Endothelial cell of hepatic sinusoid (primary cell): ENCODE results near the gene ZSWIM7.
"Not testable (repeated sequence)": the region's sequence is repeated elsewhere in the genome, so short reads cannot be mapped to it uniquely, and the experiment has no call there.

Experiments used
- in situ Hi-C: cut with HindIII; loops from 2 replicates; pipeline ENCODE4 v1.10.0; 2017; ENCODE audit warnings: low sequenced_read_pairs

Gene ZSWIM7

DNA sequence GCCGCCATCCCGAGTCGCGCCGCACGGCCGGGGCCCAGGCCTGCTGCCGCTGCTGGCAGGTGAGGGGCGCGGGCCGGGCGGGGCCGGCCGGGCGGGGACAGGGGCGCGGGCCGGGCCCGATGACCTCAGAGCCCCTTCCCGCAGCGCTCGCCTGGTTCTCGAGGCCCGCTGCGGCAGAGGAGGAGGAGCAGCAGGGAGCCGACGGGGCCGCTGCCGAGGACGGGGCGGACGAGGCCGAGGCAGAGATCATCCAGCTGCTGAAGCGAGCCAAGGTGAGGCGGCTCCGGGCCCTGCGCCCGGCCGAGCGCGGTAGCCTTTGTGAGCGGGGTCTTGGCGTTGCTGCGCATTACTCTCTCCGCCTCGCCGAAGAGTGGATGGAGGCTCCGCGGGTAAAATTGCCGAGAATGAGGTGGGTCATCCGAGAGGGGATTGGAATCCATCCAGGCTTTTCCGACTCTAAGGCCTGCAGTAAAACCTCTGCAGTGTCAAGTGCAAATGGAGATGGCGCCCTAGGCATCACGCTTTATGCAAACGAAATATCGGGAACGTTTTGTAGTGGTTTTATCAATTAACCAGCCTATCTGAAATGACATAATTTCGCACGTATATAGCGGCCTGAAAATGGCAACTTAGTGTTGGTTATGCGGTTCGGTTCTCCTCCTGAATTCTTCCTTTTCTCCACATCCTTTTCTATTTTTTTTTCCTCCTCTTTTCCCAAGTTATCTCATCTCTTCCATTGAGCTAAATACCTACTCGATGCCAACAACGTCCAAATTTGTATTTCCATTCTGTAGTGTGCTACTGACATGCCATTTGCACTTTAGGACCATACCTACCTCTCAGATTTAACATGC lies 697 bp upstream of the ZSWIM7 start:
- in situ Hi-C loops = no loop called here

DNA sequence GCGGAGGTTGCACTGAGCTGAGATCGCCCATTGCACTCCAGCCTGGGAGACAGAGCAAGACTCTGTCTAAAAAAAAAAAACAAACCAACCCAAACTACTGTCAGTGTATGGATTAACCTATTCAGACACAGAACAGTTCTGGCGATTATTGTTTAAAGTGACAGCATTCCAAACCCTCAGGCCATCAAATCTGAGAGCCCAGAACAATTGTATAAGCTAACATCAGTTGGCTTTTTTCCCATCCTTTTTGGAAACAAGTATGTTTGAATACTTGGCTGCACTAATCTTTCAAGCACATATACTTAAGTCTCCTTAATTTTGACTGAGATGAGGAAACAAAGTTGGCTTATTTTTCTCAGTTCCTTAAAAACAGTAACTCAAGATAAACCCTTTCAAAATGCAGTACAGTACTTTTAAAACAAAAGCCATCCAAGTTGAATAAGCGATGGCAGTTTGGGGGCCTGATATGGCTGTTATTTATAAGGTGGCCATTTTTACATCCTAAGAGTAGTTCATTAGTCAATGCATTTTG lies 1.4 kb downstream of the ZSWIM7 start:
- in situ Hi-C loops = no loop called here

DNA sequence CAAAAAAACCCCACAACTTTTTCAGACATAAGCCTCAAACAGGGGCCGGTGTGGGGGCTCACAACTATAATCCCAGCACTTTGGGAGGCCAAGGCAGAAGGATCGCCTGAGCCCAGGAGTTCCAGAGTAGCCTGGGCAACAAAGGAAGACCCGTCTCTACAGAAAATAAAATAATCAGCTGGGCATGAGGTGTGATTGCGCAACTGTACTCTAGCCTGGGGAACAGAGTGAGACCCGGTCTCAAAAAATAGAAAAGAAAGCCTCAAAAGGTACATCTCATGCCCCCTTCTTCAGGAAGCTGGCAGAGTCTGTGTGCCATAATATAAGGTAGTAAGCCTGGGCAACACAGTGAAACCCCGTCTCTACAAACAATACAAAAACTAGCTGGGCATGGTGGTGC lies 3.2 kb downstream of the ZSWIM7 start:
- in situ Hi-C loops = no loop called here

DNA sequence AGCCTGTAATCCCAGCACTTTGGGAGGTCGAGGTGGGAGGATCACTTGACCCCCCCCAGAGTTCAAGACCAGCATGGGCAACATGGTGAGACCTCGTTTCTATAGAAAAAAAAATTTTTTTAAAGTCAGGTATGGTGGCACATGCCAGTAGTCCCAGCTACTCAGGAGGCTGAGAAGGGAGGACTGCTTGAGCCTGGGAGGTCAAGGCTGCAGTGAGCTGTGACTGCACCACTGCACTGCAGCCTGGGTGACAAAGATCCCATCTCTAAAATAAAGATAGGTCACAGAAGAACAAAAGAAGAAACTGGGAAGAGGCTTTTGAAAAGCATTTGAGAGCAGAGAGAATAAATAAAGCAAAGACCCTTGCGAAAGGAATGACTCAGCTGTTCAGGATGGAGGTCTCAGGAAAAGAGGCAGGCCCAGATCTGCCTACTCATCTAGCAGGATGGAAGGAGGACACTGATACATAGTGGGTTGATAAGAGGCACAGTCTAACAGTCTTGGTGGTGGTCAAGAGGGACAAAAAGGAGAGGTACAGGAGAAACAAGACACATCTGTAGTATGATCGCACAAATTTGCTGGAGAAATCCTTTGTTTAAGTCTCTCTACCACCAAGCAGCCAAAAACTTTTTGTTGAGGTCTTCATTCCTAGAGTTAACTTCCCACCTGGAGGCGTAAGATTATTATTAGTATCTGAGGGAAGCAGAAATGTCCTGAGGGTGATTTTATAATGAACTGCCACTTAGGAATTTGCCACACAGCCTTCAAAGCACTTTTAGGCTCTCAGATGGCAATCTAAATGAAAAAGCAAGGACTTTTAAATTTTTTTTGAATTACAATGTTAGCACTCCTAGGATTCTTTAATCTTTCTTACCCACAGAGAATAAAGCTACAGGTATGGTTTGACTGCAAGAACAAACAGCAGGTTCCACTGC lies 17.6 kb downstream of the ZSWIM7 start:
- in situ Hi-C loops = no loop called here

DNA sequence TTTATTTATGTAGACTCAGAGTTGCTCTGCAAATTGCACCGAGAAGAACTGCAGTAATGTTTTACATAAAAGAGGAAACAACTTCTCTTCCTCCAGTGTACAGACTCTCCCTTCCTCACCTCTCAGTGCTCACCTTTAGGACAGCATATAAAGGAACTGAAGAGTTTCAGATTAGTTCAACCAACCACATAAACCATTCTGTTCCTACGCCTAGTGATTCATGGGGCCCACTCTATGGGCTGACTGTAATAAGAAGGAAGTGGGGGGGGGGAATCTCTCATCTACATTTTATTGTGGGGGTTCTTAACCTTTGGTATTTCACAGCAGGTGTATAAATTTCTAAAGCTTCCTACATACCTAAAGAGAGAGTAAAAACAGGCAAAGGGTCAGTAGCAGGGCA lies 18.3 kb downstream of the ZSWIM7 start:
- in situ Hi-C loops = no loop called here

DNA sequence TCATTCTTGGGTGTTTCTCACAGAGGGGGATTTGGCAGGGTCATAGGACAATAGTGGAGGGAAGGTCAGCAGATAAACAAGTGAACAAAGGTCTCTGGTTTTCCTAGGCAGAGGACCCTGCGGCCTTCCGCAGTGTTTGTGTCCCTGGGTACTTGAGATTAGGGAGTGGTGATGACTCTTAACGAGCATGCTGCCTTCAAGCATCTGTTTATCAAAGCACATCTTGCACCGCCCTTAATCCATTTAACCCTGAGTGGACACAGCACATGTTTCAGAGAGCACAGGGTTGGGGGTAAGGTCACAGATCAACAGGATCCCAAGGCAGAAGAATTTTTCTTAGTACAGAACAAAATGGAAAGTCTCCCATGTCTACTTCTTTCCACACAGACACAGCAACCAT lies 20.5 kb downstream of the ZSWIM7 start:
- in situ Hi-C loops = not testable (repeated sequence)

DNA sequence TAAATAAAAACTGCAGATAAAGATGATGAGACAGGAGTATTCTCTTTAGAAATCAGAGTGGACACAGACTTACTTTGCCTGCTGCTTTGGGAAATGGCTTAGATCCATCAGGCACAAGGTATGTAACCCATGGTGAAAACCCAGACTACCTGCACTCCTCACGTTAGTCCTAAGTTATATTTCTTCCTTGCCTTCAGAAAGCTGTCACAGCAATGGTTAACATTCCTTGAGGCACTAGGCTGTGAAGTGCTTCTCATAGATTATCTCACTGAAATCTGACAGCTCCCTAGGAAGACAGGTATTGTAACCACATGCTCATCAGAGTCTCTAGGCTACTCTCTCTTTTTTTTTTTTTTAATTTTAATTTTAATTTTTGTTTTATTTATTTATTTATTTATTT lies 20.9 kb downstream of the ZSWIM7 start:
- in situ Hi-C loops = no loop called here

DNA sequence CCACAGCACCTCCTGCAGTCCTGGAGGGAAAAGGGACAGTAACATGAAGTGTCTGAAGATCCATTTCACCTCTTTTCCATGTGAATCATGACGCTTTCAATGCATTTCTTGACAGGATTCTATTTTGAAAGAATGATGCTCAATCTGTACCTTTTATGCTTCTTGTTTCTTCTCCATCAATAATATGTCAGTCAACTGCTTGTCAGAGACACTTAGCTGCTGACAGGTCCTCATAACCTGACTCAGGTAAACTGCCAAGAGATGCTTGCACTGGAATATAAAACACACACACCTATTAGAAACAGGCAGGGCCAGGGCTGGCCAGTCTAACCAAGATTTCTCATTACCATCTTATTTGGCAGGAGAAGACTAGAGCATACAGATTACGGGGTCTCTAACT lies 21.6 kb downstream of the ZSWIM7 start:
- in situ Hi-C loops = no loop called here

DNA sequence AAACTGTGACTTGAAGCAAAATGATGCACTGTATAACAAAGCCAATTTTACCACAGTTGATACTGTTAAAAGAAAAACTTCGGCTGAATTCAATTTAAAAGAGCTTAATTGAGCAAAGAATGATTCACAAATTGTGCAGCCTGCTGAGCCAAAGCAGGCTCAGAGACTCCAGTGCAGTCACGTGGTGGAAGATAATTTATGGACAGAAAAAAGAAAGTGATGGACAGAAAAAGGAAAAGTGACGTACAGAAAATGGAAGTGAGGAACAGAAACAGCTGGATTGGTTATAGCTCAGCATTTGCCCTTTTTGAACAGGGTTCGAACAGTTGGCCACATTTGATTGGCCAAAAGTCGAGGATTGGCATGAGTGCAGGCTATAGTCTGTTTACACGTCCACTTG lies 25.7 kb downstream of the ZSWIM7 start:
- in situ Hi-C loops = no loop called here

DNA sequence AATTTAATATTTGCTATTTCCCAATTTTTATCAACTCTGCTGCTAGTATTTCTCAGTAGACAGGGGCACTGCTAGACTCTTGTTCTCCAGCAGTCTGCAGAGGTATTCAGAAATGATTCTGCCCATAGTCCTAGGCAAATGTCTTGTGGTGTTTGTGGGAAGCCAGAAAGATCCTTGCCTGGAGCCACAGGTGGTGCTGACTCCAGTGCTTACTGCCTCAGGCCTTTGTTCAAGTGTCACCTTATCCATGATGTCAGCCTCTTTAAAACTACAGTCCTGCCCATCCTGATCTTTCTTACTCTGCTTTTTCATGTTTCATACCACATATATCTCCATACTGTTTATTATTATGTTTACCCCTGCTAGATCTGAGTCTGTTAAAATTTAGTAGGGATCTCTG lies 26.5 kb downstream of the ZSWIM7 start:
- in situ Hi-C loops = no loop called here

DNA sequence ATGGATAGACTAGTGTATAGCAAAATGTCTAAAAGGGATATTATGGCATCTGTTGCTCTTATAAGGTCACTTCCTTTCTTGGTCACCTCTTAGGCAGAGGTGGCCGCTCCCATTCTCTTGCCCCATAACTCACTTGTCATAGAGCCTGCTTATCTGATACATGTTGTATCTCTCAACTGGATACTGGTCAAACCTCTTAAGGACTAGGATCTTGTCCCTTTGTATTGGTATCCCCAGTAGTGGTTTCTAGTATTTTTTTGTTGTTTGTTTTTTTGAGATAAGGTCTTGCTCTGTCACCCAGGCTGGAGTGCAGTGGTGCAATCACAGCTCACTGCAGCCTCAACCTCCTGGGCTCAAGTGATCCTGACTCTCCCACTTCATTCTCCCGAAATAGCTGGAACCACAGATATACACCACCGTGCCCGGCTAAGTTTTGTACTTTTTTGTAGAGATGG lies 27.0 kb downstream of the ZSWIM7 start:
- in situ Hi-C loops = no loop called here

DNA sequence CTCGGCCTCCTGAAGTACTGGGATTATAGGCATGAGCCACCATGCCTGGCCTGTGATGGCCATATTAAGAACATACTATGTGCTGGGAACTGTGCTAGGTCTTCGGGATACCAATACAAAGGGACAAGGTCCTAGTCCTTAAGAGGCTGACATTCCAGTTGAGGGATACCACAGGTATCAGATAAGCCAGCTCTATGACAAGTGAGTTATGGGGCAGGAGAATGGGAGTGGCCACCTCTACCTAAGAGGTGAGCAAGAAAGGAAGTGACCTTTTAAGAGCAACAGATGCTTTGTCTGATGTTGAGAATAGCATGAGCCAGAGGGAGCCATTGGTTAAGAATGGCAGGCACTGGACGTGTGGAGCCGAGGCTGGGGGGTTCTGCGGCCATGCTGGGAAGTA lies 27.6 kb downstream of the ZSWIM7 start:
- in situ Hi-C loops = no loop called here

DNA sequence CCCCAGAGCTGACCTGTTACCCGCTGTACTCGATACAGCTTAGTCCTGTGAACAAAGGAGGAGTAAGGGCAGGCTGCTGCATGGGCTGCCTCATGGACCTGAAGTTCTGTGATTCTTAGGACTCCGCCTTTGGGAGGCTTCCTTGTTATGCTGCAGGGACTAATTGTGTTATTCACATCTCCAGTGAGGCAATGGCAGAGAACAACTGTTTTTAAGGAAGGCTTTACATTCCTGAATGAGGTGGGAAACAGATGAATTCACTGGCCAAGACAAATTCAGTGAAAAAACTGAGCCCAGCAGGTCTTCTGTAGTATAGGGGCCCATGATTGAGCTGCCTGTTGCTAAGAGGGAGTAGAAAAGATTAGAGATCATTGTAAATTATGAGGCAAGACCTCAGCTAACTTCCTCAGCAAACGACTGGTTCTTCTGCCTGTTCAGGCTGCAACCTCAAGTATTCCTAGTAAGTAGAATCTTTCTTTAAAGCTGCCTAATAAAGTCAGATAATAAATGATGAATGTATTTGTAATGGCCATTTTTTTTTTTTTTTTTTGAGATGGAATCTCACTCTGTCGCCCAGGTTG lies 28.3 kb downstream of the ZSWIM7 start:
- in situ Hi-C loops = no loop called here

DNA sequence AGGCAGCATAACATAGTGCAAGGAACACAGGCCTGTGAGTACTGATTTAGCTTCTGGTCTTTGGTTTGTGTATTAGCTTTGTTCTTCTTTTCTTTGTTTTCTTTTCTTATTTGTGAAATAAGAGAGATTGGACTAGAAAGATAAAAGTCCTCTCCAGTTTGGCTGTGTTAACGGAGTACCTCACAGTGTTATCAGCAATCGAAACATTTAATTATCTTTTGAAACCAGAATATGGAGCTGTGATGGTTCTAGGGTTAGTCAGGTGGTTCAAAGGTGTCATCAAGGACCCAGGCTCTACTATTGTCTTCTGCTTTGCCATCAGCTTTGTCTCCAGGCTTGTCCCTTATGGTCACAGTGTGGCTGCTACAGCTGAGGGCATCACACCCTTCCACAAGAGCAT lies 29.0 kb downstream of the ZSWIM7 start:
- in situ Hi-C loops = no loop called here

DNA sequence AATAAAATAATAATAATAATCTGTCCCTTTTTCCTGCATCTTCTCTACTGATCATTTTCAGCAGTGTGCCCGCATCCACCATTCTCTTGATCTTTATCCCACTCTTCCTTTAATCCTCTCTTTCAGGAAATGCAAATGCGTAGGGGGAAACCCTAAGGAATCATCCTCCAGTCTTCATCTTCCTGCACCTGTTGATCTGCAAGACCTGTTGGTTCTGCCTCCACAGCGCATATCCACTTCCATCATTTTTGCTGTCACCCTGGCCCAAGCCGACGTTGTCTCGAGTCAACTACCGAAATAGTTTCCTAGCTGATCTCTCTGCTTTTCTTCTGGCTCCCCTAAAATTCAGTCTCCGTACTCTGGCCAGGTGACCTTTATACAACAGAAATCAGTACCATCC lies 30.0 kb downstream of the ZSWIM7 start:
- in situ Hi-C loops = no loop called here

DNA sequence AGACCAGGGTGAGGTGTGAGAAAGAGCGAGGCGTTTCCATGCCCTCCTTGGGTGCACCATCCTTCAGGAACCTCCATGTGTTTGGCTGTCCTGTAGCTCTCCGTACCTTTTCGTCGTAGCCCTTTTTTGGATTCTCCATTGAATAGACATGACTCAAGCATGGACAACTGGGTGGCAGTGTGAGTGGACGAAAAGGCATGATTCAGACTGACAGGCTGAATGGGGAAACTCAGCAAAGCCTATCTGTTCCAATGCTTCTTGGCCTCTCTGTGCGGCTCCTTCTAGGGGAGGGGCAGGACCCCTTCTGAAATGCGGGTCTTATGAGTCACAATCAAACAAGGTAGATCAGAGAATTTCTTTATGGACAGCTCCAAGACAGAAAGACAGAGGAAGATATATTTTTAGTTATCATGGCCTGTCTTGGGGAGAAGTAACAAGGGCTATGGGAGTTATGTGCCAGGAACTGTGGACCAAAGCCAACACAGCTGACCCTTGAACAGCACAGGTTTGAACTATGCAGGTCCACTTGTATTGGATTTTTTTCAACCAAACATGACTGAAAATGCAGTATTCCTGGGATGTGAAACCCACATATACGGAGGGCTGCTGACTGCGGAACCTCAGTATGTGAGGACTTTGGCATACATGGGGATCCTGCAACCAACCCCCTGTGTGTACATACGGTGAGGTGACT lies 31.7 kb downstream of the ZSWIM7 start:
- in situ Hi-C loops = no loop called here

DNA sequence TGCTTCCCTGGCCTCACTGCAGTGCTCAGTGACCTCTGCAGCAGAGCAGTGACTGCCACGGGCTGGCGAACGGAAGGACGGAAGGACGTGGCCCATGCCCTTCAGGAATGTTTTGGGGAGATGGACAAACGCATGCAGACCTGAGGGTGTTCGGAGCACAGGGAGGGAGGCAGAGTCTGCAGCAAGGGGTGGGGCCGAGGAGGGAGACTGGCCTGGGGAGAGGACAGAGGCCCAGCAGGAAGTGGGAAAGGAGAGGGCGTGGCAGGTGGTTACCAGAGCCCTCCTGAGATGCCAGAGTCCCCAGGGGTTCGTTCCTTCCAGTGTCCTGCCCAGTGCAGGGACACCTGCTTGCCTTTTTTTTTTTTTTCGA lies 32.6 kb downstream of the ZSWIM7 start:
- in situ Hi-C loops = no loop called here

DNA sequence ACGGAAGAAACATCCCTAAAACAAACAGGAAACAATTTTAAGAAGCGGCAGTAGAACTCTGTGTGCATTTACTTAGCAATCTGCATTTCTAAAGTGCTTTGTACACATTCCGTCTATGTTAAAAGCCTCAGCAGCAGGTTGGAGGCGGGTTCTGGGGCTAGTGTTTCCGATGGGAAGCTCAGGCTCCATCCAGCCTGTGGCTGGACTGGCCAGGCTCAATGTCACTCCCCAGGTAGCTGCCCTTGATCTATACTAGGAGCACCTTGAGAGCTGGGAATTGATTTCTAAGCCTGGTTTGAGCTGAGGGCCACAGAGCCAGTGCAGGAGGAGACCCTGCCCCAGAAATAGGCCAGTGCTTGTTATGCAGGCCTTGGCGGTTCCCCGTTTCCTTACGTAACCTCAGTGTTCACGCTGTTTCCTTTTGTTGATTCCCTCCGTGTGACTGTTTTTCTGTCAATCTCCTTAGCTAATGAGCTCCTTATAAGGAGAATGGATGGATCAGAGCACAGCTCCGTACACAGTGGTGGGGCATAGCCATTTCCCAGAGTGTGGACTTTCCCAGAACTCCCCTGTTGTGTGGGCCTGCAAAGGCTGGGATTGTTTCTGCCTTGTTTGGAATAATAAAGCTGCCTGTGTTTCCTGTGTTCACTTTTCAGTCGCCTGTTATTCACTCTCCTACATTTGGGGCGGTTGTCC lies 33.2 kb downstream of the ZSWIM7 start:
- in situ Hi-C loops = no loop called here

DNA sequence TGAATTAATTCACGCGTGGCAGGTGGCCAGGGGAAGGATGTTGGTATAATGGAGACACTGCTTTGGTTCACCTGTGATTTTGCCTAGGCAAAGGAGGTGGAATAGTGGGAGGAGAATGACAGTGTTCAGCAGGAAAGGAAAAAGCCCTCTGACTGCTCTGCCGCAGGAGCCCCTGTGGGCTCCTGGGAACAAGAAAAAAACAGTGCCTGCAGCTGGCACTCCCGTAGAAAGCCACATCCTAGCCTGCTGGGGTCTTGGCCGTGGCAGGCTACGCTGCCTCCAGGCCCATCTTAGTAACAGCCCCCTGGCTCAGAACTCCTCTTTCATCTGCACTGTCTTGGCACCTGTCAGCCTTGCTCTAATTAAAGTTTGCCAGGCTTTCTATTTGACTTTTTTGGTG lies 34.0 kb downstream of the ZSWIM7 start:
- in situ Hi-C loops = no loop called here

DNA sequence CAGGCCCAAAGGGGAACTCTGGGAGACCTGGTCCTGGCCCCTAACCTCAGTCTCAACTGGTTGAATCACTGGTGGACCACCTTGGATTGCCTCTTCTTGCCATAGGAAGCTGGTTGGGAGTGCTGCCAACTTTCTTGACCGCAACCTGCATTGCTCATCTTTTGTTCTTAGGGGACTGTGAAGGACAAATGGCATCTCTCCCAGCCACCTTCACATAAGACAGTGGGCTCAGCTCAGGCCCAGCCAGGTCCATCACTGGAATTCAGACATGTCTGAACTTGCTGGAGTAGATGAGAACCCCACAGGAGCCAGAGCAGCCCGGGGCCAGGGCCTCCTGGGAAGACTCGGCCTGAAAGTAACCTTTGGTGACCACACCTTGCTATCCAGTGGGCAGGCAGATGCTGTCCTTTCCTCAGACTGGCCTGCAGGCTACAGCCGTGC lies 35.8 kb downstream of the ZSWIM7 start:
- in situ Hi-C loops = no loop called here
